SKM-1 (cell line): ENCODE data around the gene QRSL1.
"Not testable (repeated sequence)": the region's sequence is repeated elsewhere in the genome, so short reads cannot be mapped to it uniquely, and the experiment has no call there.

ENCODE experiments used
- DNase-seq: peaks from one replicate; lab custom pipeline; 2025; ENCODE audit not compliant: unreplicated experiment; lab: John Stamatoyannopoulos, UW

QRSL1 gene

GRCh38 chr6:106674541-106675229 lies 45.3 kb downstream of the QRSL1 start:
- no peak for DNase-seq

GRCh38 chr6:106677282-106677681 lies 47.9 kb downstream of the QRSL1 start:
- no peak for DNase-seq

- no peak for DNase-seq
Observed at GRCh38 chr6:106684011-106684410, 54.6 kb downstream of the QRSL1 start.

GRCh38 chr6:106685833-106686232 lies 56.5 kb downstream of the QRSL1 start:
- no peak for DNase-seq

GRCh38 chr6:106688177-106688951 lies 59.0 kb downstream of the QRSL1 start:
- no peak for DNase-seq

GRCh38 chr6:106692112-106692818 lies 62.9 kb downstream of the QRSL1 start:
- no peak for DNase-seq

- DNase-seq, result no peak
Observed at GRCh38 chr6:106692819-106693208, 63.4 kb downstream of the QRSL1 start.

GRCh38 chr6:106693418-106693817 lies 64.0 kb downstream of the QRSL1 start:
- no peak for DNase-seq

GRCh38 chr6:106694343-106694742 lies 65.0 kb downstream of the QRSL1 start:
- no peak for DNase-seq

- no peak for DNase-seq
Observed at GRCh38 chr6:106700581-106700980, 71.2 kb downstream of the QRSL1 start.

- DNase-seq, result not testable (repeated sequence)
Observed at GRCh38 chr6:106701201-106701600, 71.8 kb downstream of the QRSL1 start.

- DNase-seq, result no peak
Observed at GRCh38 chr6:106702046-106702445, 72.7 kb downstream of the QRSL1 start.

- DNase-seq, result no peak
Observed at GRCh38 chr6:106702451-106703110, 73.2 kb downstream of the QRSL1 start.

GRCh38 chr6:106704327-106704726 lies 74.9 kb downstream of the QRSL1 start:
- DNase-seq, result no peak

GRCh38 chr6:106705156-106705555 lies 75.8 kb downstream of the QRSL1 start:
- DNase-seq, result no peak

GRCh38 chr6:106710580-106710979 lies 81.2 kb downstream of the QRSL1 start:
- DNase-seq, result no peak

- DNase-seq, result no peak
Observed at GRCh38 chr6:106714281-106714680, 84.9 kb downstream of the QRSL1 start.

GRCh38 chr6:106715922-106716321 lies 86.5 kb downstream of the QRSL1 start:
- no peak for DNase-seq

GRCh38 chr6:106716966-106717365 lies 87.6 kb downstream of the QRSL1 start:
- no peak for DNase-seq
